Right lobe of liver (tissue), 6 donors: ENCODE measurements around the gene B4GALT5. TPM values are rescaled to one million over a fixed set of nuclear protein-coding genes. Genes with fewer than 3 reads are reported as not detected.

Experiments used
- ATAC-seq, 4 donors: fragments of 200-7000 bp; cut with Tn5 transposase; one replicate each; pipeline ENCODE4 v1.9.1; 2020; ENCODE audit warnings: mild to moderate bottlenecking in 4 of 4, moderate library complexity in 4 of 4
- DNase-seq, 3 donors: peaks; one replicate each; pipeline ENCODE4 v3.0.0-alpha.2; 2020
- H3K27ac ChIP-seq, 3 donors: fragments of 200-600 bp; one replicate each; pipeline ENCODE4 v1.8.0; 2022
- H3K27me3 ChIP-seq, 2 donors: fragments of 200-600 bp; one replicate each; pipeline ENCODE4 v1.8.0; 2022
- H3K36me3 ChIP-seq, 4 donors: fragments of 200-600 bp; sonication (generic) in 1 of 4; one replicate each; pipeline versions ENCODE4 v1.5.1 to v1.8.0; 2017 to 2022; ENCODE audit warnings: control low read depth in 1 of 4
- H3K4me1 ChIP-seq, 4 donors: fragments of 200-600 bp; sonication (generic) in 1 of 4; one replicate each; pipeline versions ENCODE4 v1.5.1 to v1.8.0; 2017 to 2022; ENCODE audit warnings: control low read depth in 1 of 4
- H3K4me3 ChIP-seq, 3 donors: fragments of 200-600 bp; one replicate each; pipeline ENCODE4 v1.8.0; 2022
- H3K9me3 ChIP-seq, 4 donors: fragments of 200-600 bp; sonication (generic) in 1 of 4; one replicate each; pipeline versions ENCODE4 v1.5.1 to v1.8.0; 2017 to 2022; ENCODE audit warnings: control low read depth in 1 of 4
- CTCF ChIP-seq, 4 donors: fragments of 200-600 bp in 3 of 4; fragments of 450-650 bp in 1 of 4; IDR thresholded peaks; one replicate each; pipeline versions ENCODE4 v1.5.1 to v1.8.0; 2016 to 2022; ENCODE audit warnings: antibody characterized with exemption in 4 of 4, mild to moderate bottlenecking in 2 of 4
- POLR2A ChIP-seq: fragments of 450-650 bp; IDR thresholded peaks from one replicate; pipeline ENCODE4 v1.6.1; 2017; ENCODE audit warnings: antibody characterized with exemption, mild to moderate bottlenecking
- WGBS: methylation state at CpG from one replicate; pipeline ENCODE4 v1.1.6; 2018; ENCODE audit warnings: low coverage, low lambda C conversion rate; ENCODE audit not compliant: insufficient coverage; ENCODE audit errors: missing lambda C conversion rate; 5-methylcytosine and 5-hydroxymethylcytosine counted together
- intact Hi-C, 2 donors: fragments of 100-400 bp; cut with DNase I; formaldehyde crosslinking; loops; one replicate each; pipeline versions ENCODE4 v1.11.2 to v1.14.1; 2022
- total RNA-seq, 6 experiments: library from RNA; depleted of rRNA in 2 of 6; stranded (reverse); fragments of >200 nt in 2 of 6; fragmentation: NEBNext Ultra II Directional in 3 of 6; extraction: Animal tissue kit (Norgen Biotek cat#: 25700) in 3 of 6; gene quantifications; one replicate each; pipeline versions ENCODE4 v1.1.0 to v1.2.4, GENCODE V29; 2016 to 2023
- donor health status: DM: no; HTN: yes; CAD: no.
- donor health status: DM: no; HTN: no; CAD: no.
- donor health status: DM: no; HTN: no; CAD: no.
- donor health status: DM: no; HTN: yes; CAD: no.
- donor health status: DM: no; HTN: yes; CAD: no.

Gene B4GALT5
- total RNA-seq, 6 experiments from 2014 or later, result 9.5 to 32.6 (median 15.5) TPM

- ATAC-seq (no peak), DNase-seq (no peak)
- Histone ChIP-seq H3K9me3 (no peaks in the 10 kb centered on the region), H3K4me1 (no peaks in the 10 kb centered on the region), H3K27me3 (no peaks in the 10 kb centered on the region), H3K27ac (peak overlapping the region in 1 of 3 donors; percentile 1), H3K36me3 (no peaks in the 10 kb centered on the region), H3K4me3 (no peak overlapping the region)
- WGBS, result 85% methylated on average over 2 of the region's 6 CpGs
- intact Hi-C loops, result no loop called here
- no peak for TF ChIP-seq CTCF (IDR thresholded peaks at IDR 0.05)
- no peak for TF ChIP-seq POLR2A
Observed at GRCh38 chr20:49594931-49595315, 118.8 kb downstream of the B4GALT5 start.

- WGBS, result 60% methylated on average over 5 of the region's 12 CpGs
- DNase-seq (no peak), ATAC-seq (peak; percentile 26 to 67 (median 60))
- intact Hi-C loops, result no loop called here
- Histone ChIP-seq H3K27ac (peak overlapping the region in 1 of 3 donors; percentile 20), H3K9me3 (no peaks in the 10 kb centered on the region), H3K4me1 (no peaks in the 10 kb centered on the region), H3K27me3 (no peaks in the 10 kb centered on the region), H3K36me3 (no peaks in the 10 kb centered on the region), H3K4me3 (no peak overlapping the region)
- TF ChIP-seq CTCF (IDR thresholded peaks at IDR 0.05) (no peak), POLR2A (no peak)
Observed at GRCh38 chr20:49594143-49594930, 119.3 kb downstream of the B4GALT5 start.

- no peak for ATAC-seq
- intact Hi-C loops, result no loop called here
- peak overlapping the region in 1 of 3 donors; percentile 20 for H3K27ac ChIP-seq
- DNase-seq, result no peak
- no peaks in the 10 kb centered on the region for H3K36me3 ChIP-seq
- no peak overlapping the region for H3K4me3 ChIP-seq
- no peaks in the 10 kb centered on the region for H3K9me3 ChIP-seq
- H3K27me3 ChIP-seq, result no peaks in the 10 kb centered on the region
- TF ChIP-seq CTCF (IDR thresholded peaks at IDR 0.05), result no peak
- TF ChIP-seq POLR2A, result no peak
- H3K4me1 ChIP-seq, result no peaks in the 10 kb centered on the region
- 85% methylated on average over 8 of the region's 15 CpGs for WGBS
Observed at GRCh38 chr20:49593466-49594142, 120.1 kb downstream of the B4GALT5 start.

- ATAC-seq, result no peak
- peak overlapping the region in 1 of 3 donors; percentile 14 for H3K27ac ChIP-seq
- intact Hi-C loops, result no loop called here
Observed at GRCh38 chr20:49592120-49592519, 121.6 kb downstream of the B4GALT5 start.

More at GRCh38 chr20:49592120-49592519, 121.6 kb downstream of the B4GALT5 start:
- TF ChIP-seq POLR2A (no peak), CTCF (IDR thresholded peaks at IDR 0.05) (no peak)
- no peaks in the 10 kb centered on the region for H3K9me3 ChIP-seq
- H3K36me3 ChIP-seq, result no peaks in the 10 kb centered on the region
- no peaks in the 10 kb centered on the region for H3K27me3 ChIP-seq
- H3K4me1 ChIP-seq, result no peaks in the 10 kb centered on the region
- H3K4me3 ChIP-seq, result no peak overlapping the region
- no peak for DNase-seq
